HepG2 (cell line): ENCODE results near the gene ZBTB45. TPM values are rescaled to one million over a fixed set of nuclear protein-coding genes. Genes with fewer than 3 reads are reported as not detected.

Experiments used
- ARHGAP35 ChIP-seq: sonication (generic); formaldehyde crosslinking; IDR thresholded peaks from 2 replicates; pipeline ENCODE4 v1.9.0; 2022; ENCODE audit warnings: mild to moderate bottlenecking, inconsistent platforms, moderate library complexity, missing genetic modification reagents, borderline replicate concordance
- MTF2 ChIP-seq: sonication (generic); formaldehyde crosslinking; IDR thresholded peaks from 2 replicates; pipeline ENCODE4 v1.5.0; 2020; ENCODE audit warnings: missing genetic modification reagents, borderline replicate concordance
- POLR2A ChIP-seq, 2 experiments: IDR thresholded peaks; 2 replicates each; pipeline ENCODE4 v1.6.1; 2011; ENCODE audit warnings: low read depth in 2 of 2, low read length in 2 of 2, mild to moderate bottlenecking in 1 of 2, moderate library complexity in 1 of 2; ENCODE audit not compliant: insufficient read depth in 1 of 2
- POLR2G ChIP-seq: fragments of 200-400 bp; formaldehyde crosslinking; IDR thresholded peaks from 2 replicates; pipeline ENCODE4 v1.6.1; 2018; ENCODE audit warnings: mild to moderate bottlenecking, low read depth, low read length, moderate library complexity
- SIX1 ChIP-seq: sonication (generic); formaldehyde crosslinking; IDR thresholded peaks from 2 replicates; pipeline ENCODE4 v1.4.0; 2020; ENCODE audit warnings: missing genetic modification reagents, borderline replicate concordance
- SMARCC2 ChIP-seq: fragments of 450-650 bp; IDR thresholded peaks from 2 replicates; pipeline ENCODE4 v1.6.1; 2017; ENCODE audit warnings: antibody characterized with exemption, mild to moderate bottlenecking
- ZBTB20 ChIP-seq: sonication (generic); formaldehyde crosslinking; IDR thresholded peaks from 2 replicates; pipeline ENCODE4 v1.8.1; 2023; ENCODE audit warnings: missing genetic modification reagents, low read depth, mild to moderate bottlenecking, borderline replicate concordance
- ZNF235 ChIP-seq: sonication (generic); formaldehyde crosslinking; IDR thresholded peaks from 2 replicates; pipeline ENCODE4 v1.8.1; 2023; ENCODE audit warnings: mild to moderate bottlenecking, missing genetic modification reagents, borderline replicate concordance
- ZSCAN30 ChIP-seq: sonication (generic); formaldehyde crosslinking; IDR thresholded peaks from 2 replicates; pipeline ENCODE4 v1.5.0; 2020; ENCODE audit warnings: mild to moderate bottlenecking, missing genetic modification reagents
- polyA plus RNA-seq, 8 experiments: library from polyadenylated mRNA; depleted of rRNA in 3 of 8; stranded (reverse) in 7 of 8; unstranded in 1 of 8; fragments of >200 nt; fragmentation: Illumina TruSeq in 4 of 8; extraction: Trizol in 4 of 8; gene quantifications; 2 replicates each; pipeline versions ENCODE4 v1.2.1 to v1.2.3, GENCODE V29; 2011 to 2016; ENCODE audit warnings: low read depth in 4 of 8, missing spikeins in 1 of 8, mixed read lengths in 1 of 8; ENCODE audit not compliant: insufficient read depth in 1 of 8
- total RNA-seq, 5 experiments: library from RNA; depleted of rRNA; stranded (reverse); fragments of >200 nt; fragmentation: Illumina TruSeq; extraction: Trizol; gene quantifications; 2 replicates each; pipeline ENCODE4 v1.2.3, GENCODE V29; 2016; ENCODE audit warnings: low read depth in 1 of 5
- TF ChIP-seq, protein P1 (sequence below): IDR thresholded peaks from 2 replicates; pipeline ENCODE4 v1.6.1; 2016; ENCODE audit warnings: low read depth, borderline replicate concordance
- TF ChIP-seq, protein P2 (sequence below): sonication (generic); formaldehyde crosslinking; IDR thresholded peaks from 2 replicates; pipeline ENCODE4 v1.5.1; 2020; ENCODE audit warnings: mild to moderate bottlenecking, missing genetic modification reagents, borderline replicate concordance
- TF ChIP-seq, protein P3 (sequence below): sonication (generic); formaldehyde crosslinking; IDR thresholded peaks from 2 replicates; pipeline ENCODE4 v1.4.0; 2020; ENCODE audit warnings: missing genetic modification reagents, mild to moderate bottlenecking, borderline replicate concordance
- TF ChIP-seq, protein P4 (sequence below): sonication (generic); formaldehyde crosslinking; IDR thresholded peaks from 2 replicates; pipeline ENCODE4 v1.4.0; 2020; ENCODE audit warnings: missing genetic modification reagents
- TF ChIP-seq, protein P5 (sequence below): sonication (generic); formaldehyde crosslinking; IDR thresholded peaks from 2 replicates; pipeline ENCODE4 v1.4.0; 2020; ENCODE audit warnings: mild to moderate bottlenecking, missing genetic modification reagents, borderline replicate concordance

Gene ZBTB45
- total and polyA plus RNA-seq, 2 of the 13 experiments (the other 11 are each of a cell fraction or from before 2014, with no cell fraction given): 3.0 to 3.7 TPM

DNA sequence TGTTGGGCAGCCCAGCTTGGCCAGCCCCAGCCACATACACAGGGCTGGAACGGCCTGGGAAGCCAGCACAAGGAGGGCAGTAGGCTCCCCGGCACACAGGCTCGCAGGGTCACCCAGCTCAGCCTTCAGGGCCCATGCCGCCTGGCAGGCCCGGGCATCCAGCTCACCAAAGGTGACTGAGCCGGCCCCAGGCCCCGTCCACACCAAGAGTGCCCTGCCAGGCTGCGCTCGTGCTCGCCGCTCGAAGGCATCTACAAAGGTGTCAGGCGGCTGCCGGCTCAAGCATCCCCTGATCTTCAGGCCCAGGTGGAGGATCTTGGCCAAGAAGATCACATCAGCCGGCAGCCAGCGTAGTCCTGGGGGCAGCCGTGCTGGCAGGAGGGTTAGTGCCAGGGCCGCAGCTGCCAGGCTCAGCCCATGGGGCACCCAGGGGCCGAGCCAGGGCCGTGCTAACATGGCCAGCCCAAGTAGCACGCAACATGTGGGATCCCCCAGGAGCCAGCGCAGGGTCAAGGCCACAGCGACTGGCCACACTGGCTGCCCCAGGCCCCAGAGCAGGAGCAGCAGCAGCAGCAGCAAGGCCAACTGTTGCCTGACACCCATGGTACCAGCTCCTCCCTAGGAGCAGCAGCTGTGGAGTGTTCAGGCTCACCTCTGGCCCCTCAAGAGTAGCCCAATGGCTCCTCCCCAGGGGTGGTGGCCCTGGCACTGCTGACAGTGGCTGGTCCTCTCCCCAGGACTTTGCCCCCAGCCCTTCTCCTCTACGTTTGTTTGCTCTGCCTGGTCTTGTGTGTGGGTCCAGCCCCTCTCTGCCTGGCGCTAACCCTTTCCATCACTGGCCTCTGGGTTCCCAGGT is 8.0 kb downstream of the ZBTB45 start, which contains the start of gene SLC27A5 (continued):
- TF ChIP-seq ZSCAN30 (no peak), ARHGAP35 (CRISPR knock-in tag) (no peak), ZBTB20 (CRISPR knock-in tag) (no peak; the same call in 1 of the 2 replicates), MTF2 (CRISPR knock-in tag) (no peak), ZNF235 (CRISPR knock-in tag) (no peak), POLR2A (IDR thresholded peaks at IDR 0.05; ENCODE audit: insufficient read depth in 1 of 2, low read depth in 2 of 2, low read length in 2 of 2) (peak; percentile 89 to 95), SIX1 (CRISPR knock-in tag) (no peak), POLR2G (peak; percentile 87), SMARCC2 (no peak)
- TF ChIP-seq, protein P1, sequence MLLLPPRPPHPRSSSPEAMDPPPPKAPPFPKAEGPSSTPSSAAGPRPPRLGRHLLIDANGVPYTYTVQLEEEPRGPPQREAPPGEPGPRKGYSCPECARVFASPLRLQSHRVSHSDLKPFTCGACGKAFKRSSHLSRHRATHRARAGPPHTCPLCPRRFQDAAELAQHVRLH: no peak
- TF ChIP-seq, protein P2, sequence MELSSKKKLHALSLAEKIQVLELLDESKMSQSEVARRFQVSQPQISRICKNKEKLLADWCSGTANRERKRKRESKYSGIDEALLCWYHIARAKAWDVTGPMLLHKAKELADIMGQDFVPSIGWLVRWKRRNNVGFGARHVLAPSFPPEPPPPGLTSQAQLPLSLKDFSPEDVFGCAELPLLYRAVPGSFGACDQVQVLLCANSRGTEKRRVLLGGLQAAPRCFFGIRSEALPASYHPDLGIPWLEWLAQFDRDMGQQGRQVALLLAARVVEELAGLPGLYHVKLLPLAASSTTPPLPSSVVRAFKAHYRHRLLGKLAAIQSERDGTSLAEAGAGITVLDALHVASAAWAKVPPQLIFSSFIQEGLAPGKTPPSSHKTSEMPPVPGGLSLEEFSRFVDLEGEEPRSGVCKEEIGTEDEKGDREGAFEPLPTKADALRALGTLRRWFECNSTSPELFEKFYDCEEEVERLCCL (CRISPR knock-in tag): no peak
- TF ChIP-seq, protein P3, sequence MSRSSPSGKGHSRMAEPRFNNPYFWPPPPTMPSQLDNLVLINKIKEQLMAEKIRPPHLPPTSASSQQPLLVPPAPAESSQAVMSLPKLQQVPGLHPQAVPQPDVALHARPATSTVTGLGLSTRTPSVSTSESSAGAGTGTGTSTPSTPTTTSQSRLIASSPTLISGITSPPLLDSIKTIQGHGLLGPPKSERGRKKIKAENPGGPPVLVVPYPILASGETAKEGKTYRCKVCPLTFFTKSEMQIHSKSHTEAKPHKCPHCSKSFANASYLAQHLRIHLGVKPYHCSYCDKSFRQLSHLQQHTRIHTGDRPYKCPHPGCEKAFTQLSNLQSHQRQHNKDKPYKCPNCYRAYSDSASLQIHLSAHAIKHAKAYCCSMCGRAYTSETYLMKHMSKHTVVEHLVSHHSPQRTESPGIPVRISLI (CRISPR knock-in tag): no peak
- TF ChIP-seq, protein P4, sequence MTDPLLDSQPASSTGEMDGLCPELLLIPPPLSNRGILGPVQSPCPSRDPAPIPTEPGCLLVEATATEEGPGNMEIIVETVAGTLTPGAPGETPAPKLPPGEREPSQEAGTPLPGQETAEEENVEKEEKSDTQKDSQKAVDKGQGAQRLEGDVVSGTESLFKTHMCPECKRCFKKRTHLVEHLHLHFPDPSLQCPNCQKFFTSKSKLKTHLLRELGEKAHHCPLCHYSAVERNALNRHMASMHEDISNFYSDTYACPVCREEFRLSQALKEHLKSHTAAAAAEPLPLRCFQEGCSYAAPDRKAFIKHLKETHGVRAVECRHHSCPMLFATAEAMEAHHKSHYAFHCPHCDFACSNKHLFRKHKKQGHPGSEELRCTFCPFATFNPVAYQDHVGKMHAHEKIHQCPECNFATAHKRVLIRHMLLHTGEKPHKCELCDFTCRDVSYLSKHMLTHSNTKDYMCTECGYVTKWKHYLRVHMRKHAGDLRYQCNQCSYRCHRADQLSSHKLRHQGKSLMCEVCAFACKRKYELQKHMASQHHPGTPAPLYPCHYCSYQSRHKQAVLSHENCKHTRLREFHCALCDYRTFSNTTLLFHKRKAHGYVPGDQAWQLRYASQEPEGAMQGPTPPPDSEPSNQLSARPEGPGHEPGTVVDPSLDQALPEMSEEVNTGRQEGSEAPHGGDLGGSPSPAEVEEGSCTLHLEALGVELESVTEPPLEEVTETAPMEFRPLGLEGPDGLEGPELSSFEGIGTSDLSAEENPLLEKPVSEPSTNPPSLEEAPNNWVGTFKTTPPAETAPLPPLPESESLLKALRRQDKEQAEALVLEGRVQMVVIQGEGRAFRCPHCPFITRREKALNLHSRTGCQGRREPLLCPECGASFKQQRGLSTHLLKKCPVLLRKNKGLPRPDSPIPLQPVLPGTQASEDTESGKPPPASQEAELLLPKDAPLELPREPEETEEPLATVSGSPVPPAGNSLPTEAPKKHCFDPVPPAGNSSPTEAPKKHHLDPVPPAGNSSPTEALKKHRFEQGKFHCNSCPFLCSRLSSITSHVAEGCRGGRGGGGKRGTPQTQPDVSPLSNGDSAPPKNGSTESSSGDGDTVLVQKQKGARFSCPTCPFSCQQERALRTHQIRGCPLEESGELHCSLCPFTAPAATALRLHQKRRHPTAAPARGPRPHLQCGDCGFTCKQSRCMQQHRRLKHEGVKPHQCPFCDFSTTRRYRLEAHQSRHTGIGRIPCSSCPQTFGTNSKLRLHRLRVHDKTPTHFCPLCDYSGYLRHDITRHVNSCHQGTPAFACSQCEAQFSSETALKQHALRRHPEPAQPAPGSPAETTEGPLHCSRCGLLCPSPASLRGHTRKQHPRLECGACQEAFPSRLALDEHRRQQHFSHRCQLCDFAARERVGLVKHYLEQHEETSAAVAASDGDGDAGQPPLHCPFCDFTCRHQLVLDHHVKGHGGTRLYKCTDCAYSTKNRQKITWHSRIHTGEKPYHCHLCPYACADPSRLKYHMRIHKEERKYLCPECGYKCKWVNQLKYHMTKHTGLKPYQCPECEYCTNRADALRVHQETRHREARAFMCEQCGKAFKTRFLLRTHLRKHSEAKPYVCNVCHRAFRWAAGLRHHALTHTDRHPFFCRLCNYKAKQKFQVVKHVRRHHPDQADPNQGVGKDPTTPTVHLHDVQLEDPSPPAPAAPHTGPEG (CRISPR knock-in tag): 0 out of 2 replicates have a peak, but pooled peaks have one; percentile 35
- TF ChIP-seq, protein P5, sequence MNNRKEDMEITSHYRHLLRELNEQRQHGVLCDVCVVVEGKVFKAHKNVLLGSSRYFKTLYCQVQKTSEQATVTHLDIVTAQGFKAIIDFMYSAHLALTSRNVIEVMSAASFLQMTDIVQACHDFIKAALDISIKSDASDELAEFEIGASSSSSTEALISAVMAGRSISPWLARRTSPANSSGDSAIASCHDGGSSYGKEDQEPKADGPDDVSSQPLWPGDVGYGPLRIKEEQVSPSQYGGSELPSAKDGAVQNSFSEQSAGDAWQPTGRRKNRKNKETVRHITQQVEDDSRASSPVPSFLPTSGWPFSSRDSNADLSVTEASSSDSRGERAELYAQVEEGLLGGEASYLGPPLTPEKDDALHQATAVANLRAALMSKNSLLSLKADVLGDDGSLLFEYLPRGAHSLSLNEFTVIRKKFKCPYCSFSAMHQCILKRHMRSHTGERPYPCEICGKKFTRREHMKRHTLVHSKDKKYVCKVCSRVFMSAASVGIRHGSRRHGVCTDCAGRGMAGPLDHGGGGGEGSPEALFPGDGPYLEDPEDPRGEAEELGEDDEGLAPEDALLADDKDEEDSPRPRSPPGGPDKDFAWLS (CRISPR knock-in tag): peak; percentile 82; the same call in 1 of the 2 replicates
